Cardiac fibroblast (primary cell): ENCODE results near the gene PLEKHA8.
A peak's percentile ranks its signal among the peaks of the same experiment; 100 is the strongest.
"Not testable (repeated sequence)": the region's sequence is repeated elsewhere in the genome, so short reads cannot be mapped to it uniquely, and the experiment has no call there.

Experiments used
- DNase-seq, 2 donors: peaks; one replicate each; pipeline versions ENCODE4 v3.0.0 to v3.0.0-alpha.2; 2010; ENCODE audit warnings: low read depth in 2 of 2
- H3K4me3 ChIP-seq, 2 donors: replicated peaks in 1 of 2; 1 replicate in 1 of 2; 2 replicates in 1 of 2; pipeline ENCODE4 v1.5.1; 2011; ENCODE audit warnings: low read depth in 2 of 2, low read length in 2 of 2, mild to moderate bottlenecking in 2 of 2, moderate library complexity in 1 of 2
- CTCF ChIP-seq: IDR thresholded peaks from one replicate; pipeline ENCODE4 v1.5.1; 2011; ENCODE audit warnings: low read depth, mild to moderate bottlenecking, low read length, inconsistent platforms

Gene PLEKHA8

GRCh38 chr7:30053068-30053467 is 24.9 kb downstream of the PLEKHA8 start:
- no peak for DNase-seq
- no peak overlapping the region for H3K4me3 ChIP-seq
- TF ChIP-seq CTCF = no peak

DNA sequence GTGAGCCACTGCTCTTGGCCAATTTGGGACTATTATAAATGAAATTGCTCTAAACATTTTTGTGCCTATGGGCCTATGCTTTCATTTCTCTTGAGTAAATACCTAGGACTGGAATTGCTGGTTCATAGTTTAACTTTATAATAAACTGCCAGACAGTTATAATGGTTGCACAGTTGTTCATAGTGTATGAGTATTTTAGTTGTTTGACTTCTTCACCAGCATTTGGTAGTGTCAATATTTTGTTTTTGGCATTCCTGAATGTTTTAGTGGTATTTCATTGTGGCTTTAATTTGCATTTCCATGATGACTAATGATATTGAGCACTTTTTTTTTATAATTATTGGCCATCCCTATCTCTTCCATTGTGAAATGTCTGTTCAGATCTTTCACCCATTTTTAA is 29.5 kb downstream of the PLEKHA8 start:
- TF ChIP-seq CTCF = no peak
- DNase-seq = peak in 1 of 2 donors; percentile 36

GRCh38 chr7:30061786-30062185 is 33.6 kb downstream of the PLEKHA8 start:
- peak; percentile 59 for TF ChIP-seq CTCF
- not testable (repeated sequence) for H3K4me3 ChIP-seq
- peak; percentile 50 to 52 for DNase-seq

More for the DNA sequence above, 29.5 kb downstream of the PLEKHA8 start:
- H3K4me3 ChIP-seq = no peak overlapping the region

DNA sequence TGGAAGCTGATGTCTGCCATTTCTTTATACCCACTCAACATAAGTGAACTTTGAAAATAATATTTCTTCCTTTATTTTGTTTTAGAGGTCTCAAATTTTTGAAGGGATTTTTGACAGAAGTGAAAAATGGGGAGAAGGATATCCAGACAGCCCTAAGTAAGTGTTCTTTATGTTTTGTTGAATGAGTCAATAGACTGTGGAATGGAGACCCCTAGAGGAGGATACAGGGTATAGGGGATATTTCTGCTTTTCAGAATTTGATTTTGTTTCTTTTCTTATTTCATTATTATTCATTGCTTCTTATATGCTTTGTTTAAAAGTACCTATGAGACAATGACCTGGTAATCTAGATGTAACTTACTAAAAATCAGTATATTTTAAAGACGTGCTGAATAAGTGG is 34.4 kb downstream of the PLEKHA8 start:
- peak; percentile 67 to 69 for DNase-seq
- H3K4me3 ChIP-seq = no peak overlapping the region
- peak; percentile 62 for TF ChIP-seq CTCF

- no peak for DNase-seq
- H3K4me3 ChIP-seq = no peak overlapping the region
- no peak for TF ChIP-seq CTCF
Measured at GRCh38 chr7:30065746-30066145, 37.5 kb downstream of the PLEKHA8 start.

DNA sequence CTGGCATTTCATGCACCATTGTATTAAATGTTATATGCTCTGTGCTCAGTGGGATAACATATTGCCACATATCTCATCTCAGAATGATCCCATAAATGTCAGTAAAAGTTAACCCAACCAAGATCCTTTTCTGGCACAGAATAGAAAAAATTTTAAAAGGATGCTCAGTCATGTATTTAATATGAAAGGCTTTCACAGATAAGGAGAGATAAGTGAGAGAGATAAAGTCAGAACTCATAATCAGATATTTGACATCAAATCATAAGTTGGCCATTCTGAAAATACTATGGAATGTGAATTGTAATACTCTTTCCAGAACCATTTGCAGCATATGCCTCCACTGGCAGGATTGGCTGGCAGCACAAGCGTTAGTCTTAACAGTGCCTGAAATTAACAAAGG is 38.5 kb downstream of the PLEKHA8 start:
- no peak for DNase-seq
- TF ChIP-seq CTCF = no peak

DNA sequence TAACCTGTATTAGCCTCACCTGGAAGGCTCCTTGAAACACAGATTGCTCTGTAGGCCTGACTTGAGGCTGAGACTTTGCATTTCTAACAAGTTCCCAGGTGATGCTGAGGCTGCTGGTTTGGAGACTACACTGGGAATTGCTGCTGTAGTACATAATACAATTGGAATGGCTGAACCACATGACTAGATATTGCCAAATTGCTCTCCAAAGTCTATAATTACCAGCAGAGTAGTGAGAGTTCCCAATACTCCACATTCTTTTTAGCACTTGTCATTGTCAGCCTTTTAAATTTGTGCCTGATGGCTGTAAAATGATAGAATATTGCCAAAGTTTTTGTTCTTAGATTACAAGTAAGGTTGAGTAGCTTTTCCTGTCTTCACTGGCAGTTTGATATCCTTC is 39.9 kb downstream of the PLEKHA8 start:
- peak; percentile 77 to 85 for DNase-seq
- no peak overlapping the region for H3K4me3 ChIP-seq
- TF ChIP-seq CTCF = no peak

More for the DNA sequence above, 38.5 kb downstream of the PLEKHA8 start:
- H3K4me3 ChIP-seq = no peak overlapping the region
